Ascending aorta (tissue), 2 donors: ENCODE results near the gene SLC8A2. TPM values are rescaled to one million over a fixed set of nuclear protein-coding genes. Genes with fewer than 3 reads are reported as not detected.

Source experiments
- DNase-seq, 2 donors: peaks; one replicate each; pipeline ENCODE4 v3.0.0-alpha.2; 2019; ENCODE audit warnings: low spot score in 2 of 2
- H3K27ac ChIP-seq, 2 donors: fragments of 200-600 bp; sonication (generic); one replicate each; pipeline ENCODE4 v1.5.1; 2016 to 2017; ENCODE audit warnings: mild to moderate bottlenecking in 1 of 2
- H3K27me3 ChIP-seq: fragments of 200-600 bp; sonication (generic); one replicate; pipeline ENCODE4 v1.5.1; 2017
- H3K36me3 ChIP-seq, 2 donors: fragments of 200-600 bp; sonication (generic); one replicate each; pipeline ENCODE4 v1.5.1; 2016
- H3K4me1 ChIP-seq, 2 donors: fragments of 200-600 bp; sonication (generic); one replicate each; pipeline ENCODE4 v1.5.1; 2016 to 2017; ENCODE audit warnings: mild to moderate bottlenecking in 1 of 2
- H3K4me3 ChIP-seq, 2 donors: fragments of 200-600 bp; sonication (generic); one replicate each; pipeline ENCODE4 v1.5.1; 2016 to 2017; ENCODE audit warnings: mild to moderate bottlenecking in 1 of 2
- H3K9me3 ChIP-seq, 2 donors: fragments of 200-600 bp; sonication (generic); one replicate each; pipeline ENCODE4 v1.5.1; 2016
- intact Hi-C: fragments of 100-400 bp; cut with DNase I; formaldehyde crosslinking; loops from one replicate; pipeline ENCODE4 v1.15.1; 2023
- total RNA-seq: library from RNA; depleted of rRNA; stranded (reverse); fragments of >200 nt; gene quantifications from one replicate; pipeline ENCODE4 v1.1.0, GENCODE V29; 2016
- TF ChIP-seq, protein P1 (sequence below), 3 experiments: fragments of 200-600 bp in 2 of 3; fragments of 450-650 bp in 1 of 3; sonication (generic) in 2 of 3; IDR thresholded peaks; one replicate each; pipeline ENCODE4 v1.5.1; 2016 to 2019; ENCODE audit warnings: antibody characterized with exemption in 3 of 3, mild to moderate bottlenecking in 1 of 3, moderate library complexity in 1 of 3

Gene SLC8A2
- total RNA-seq, 1 donor from 2014 or later: not detected

DNA sequence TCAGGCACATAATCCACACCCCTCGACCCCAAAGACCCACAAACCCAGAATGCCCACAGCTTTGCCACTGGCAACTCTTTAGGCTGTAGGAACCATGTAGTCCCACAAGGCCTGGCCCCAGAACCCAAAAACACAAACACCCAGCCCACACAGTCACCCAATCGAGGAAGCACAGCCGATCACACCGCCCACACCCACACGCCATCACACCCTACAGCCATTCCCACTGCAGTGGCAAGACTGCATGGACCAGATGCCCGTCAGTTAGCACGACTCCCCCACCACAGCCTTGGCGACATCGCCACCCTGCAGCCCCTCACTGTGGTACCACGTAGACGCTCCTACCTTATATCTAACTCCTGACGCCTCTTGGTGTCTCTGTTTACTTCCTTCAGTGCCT, 28.4 kb downstream of the SLC8A2 start:
- TF ChIP-seq, protein P1, sequence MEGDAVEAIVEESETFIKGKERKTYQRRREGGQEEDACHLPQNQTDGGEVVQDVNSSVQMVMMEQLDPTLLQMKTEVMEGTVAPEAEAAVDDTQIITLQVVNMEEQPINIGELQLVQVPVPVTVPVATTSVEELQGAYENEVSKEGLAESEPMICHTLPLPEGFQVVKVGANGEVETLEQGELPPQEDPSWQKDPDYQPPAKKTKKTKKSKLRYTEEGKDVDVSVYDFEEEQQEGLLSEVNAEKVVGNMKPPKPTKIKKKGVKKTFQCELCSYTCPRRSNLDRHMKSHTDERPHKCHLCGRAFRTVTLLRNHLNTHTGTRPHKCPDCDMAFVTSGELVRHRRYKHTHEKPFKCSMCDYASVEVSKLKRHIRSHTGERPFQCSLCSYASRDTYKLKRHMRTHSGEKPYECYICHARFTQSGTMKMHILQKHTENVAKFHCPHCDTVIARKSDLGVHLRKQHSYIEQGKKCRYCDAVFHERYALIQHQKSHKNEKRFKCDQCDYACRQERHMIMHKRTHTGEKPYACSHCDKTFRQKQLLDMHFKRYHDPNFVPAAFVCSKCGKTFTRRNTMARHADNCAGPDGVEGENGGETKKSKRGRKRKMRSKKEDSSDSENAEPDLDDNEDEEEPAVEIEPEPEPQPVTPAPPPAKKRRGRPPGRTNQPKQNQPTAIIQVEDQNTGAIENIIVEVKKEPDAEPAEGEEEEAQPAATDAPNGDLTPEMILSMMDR (IDR thresholded peaks at IDR 0.05): no peak
- intact Hi-C loops: no loop called here
- no peak overlapping the region for H3K27ac ChIP-seq
- no peaks in the 10 kb centered on the region for H3K36me3 ChIP-seq
- DNase-seq: no peak
- peaks cover 0 to 3% of the 10 kb centered on the region in 2 donors for H3K4me1 ChIP-seq
- no peaks in the 10 kb centered on the region for H3K9me3 ChIP-seq
- H3K27me3 ChIP-seq: peaks cover 45% of the 10 kb centered on the region
- no peak overlapping the region for H3K4me3 ChIP-seq

DNA sequence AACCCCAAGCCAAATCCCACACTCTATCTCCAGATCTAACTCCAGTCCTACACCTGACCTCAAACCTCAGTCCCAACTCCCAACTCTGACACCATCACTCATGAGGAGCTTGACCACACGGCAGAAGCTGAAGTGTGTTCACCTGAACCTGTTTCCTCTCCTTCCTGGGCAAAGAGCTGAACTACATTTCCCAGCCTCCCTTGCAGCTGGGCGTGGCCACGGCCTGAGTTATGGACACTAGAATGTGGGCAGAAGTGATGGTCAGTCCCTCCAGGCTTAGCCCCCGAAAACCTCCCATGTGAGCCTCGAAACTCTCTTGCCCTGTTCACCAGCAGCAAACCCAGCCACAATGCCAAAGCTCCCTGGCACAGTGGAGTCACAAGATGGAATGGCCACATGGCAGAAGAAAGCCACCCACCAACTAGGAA, 32.9 kb downstream of the SLC8A2 start:
- Histone ChIP-seq H3K9me3 (no peaks in the 10 kb centered on the region), H3K36me3 (no peaks in the 10 kb centered on the region), H3K27ac (no peak overlapping the region), H3K4me3 (no peak overlapping the region), H3K4me1 (no peaks in the 10 kb centered on the region), H3K27me3 (peaks cover 8% of the 10 kb centered on the region)
- intact Hi-C loops: no loop called here
- TF ChIP-seq, protein P1 (IDR thresholded peaks at IDR 0.05): no peak
- no peak for DNase-seq

DNA sequence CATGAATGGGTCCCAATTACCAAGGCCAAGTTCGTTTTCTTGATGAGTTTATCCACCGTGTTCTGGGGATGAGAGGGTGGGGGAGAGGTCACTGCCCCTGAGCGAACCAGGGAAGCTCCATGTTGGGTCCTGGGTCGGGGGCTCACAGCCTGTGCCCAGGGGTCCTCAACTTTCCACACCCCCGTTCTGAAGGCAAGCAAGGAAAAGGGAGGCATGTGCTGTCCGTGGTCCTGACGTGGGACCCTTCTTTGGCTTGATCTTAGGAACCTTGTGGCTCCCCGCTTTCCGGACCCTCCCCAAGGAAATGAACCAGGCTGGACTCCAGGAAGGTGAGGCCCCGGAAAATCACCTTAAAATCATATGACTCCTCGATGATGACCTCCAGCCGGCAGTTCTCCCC, 34.2 kb downstream of the SLC8A2 start:
- Histone ChIP-seq H3K4me1 (no peaks in the 10 kb centered on the region), H3K4me3 (no peak overlapping the region), H3K27ac (no peak overlapping the region), H3K27me3 (no peaks in the 10 kb centered on the region), H3K9me3 (no peaks in the 10 kb centered on the region), H3K36me3 (no peaks in the 10 kb centered on the region)
- no peak for DNase-seq
- TF ChIP-seq, protein P1 (IDR thresholded peaks at IDR 0.05): no peak
- intact Hi-C loops: no loop called here

DNA sequence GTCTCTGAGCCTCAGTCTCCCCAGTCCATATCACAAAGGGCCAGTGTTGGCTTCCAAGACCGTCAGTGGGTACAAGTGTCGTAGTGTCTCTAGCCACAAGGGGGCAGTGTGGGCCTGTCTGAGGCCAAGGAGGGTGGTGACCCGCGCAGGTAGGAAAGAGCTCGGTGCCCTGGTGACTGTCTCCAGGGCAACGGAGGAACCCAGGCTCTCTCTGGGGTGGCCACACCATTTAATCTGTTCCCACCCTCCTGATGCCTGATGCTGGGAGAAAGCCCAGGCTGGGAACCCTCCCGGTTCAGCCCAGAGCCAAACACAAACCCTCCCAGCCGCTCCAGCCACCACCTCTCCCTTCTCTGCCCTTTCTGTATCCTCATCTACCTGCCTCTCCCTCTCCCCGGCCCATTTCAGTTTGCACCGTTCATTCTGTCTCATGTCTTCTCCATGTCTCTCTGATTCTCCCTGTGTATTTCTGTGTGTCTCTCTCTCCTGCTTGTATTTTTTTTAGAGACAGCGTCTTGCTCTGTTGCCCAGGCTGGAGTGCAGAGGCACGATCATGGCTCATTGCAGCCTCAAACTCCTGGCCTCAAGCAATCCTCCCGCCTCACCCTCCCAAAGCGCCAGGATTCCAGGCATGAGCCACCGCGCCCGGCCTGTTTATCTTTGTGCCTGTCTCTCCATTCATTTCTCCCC, 34.8 kb downstream of the SLC8A2 start:
- TF ChIP-seq, protein P1 (IDR thresholded peaks at IDR 0.05): peak; percentile 81 to 92 (median 92)
- Histone ChIP-seq H3K9me3 (no peaks in the 10 kb centered on the region), H3K27me3 (peaks cover 5% of the 10 kb centered on the region), H3K4me1 (no peaks in the 10 kb centered on the region), H3K36me3 (no peaks in the 10 kb centered on the region), H3K27ac (no peak overlapping the region), H3K4me3 (no peak overlapping the region)
- peak in 1 of 2 donors; percentile 86 for DNase-seq
- intact Hi-C loops: loop anchor here (1.0 kb wide), 3 partner anchors 78 to 270 kb away; partner anchors contain the start of gene NAPA

DNA sequence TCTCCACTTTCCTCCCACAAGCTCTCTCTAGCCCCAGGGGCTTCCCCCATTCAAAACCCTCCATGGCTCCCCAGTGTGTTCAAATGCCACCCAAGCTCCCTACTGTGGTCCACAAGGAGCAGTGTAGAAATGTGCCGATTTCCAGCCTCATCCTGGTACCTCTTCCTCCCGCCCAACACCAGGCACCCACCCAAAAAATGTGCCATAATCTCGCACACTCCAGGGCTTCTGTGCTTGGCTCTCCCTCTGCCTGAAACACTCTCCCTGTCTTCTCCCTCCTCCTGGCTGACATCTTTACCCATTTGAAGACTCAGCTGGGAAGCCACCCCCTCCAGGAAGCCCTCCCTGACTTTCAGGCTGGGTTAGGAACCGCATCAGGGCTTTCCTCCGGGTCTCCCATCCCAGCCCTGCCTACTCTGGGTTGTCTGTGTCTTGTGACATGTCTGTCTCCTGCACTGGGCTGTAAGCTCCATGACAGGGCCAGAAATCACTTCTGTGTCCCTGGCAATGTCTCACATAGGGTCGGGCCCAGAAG, 35.7 kb downstream of the SLC8A2 start:
- Histone ChIP-seq H3K4me3 (no peak overlapping the region), H3K9me3 (no peaks in the 10 kb centered on the region), H3K36me3 (no peaks in the 10 kb centered on the region), H3K4me1 (no peaks in the 10 kb centered on the region), H3K27ac (no peak overlapping the region), H3K27me3 (peaks cover 13% of the 10 kb centered on the region)
- intact Hi-C loops: loop anchor here (1.0 kb wide), 3 partner anchors 79 to 271 kb away; partner anchors contain the start of gene NAPA
- TF ChIP-seq, protein P1 (IDR thresholded peaks at IDR 0.05): no peak
- no peak for DNase-seq
